Testis (tissue), 3 donors: ENCODE data around the gene ZBTB20. TPM values are rescaled to one million over a fixed set of nuclear protein-coding genes. Genes with fewer than 3 reads are reported as not detected.
A peak's percentile ranks its signal among the peaks of the same experiment; 100 is the strongest.

Source experiments
- DNase-seq: peaks from one replicate; pipeline ENCODE4 v3.0.0-alpha.2; 2019
- H3K27ac ChIP-seq, 2 donors: fragments of 200-600 bp; sonication (generic); one replicate each; pipeline ENCODE4 v1.5.1; 2019
- H3K27me3 ChIP-seq: fragments of 200-600 bp; sonication (generic); one replicate; pipeline ENCODE4 v1.5.1; 2019
- H3K36me3 ChIP-seq: fragments of 200-600 bp; sonication (generic); one replicate; pipeline ENCODE4 v1.5.1; 2017; ENCODE audit warnings: low read depth; ENCODE audit errors: missing control alignments
- H3K4me1 ChIP-seq: fragments of 200-600 bp; sonication (generic); one replicate; pipeline ENCODE4 v1.5.1; 2019
- H3K4me3 ChIP-seq, 2 donors: fragments of 200-600 bp; sonication (generic); one replicate each; pipeline ENCODE4 v1.5.1; 2017 to 2019
- H3K9me3 ChIP-seq: fragments of 200-600 bp; sonication (generic); one replicate; pipeline ENCODE4 v1.5.1; 2017
- POLR2A ChIP-seq: fragments of 450-650 bp; IDR thresholded peaks from one replicate; pipeline ENCODE4 v1.6.1; 2017; ENCODE audit warnings: antibody characterized with exemption, mild to moderate bottlenecking, moderate library complexity
- WGBS, 2 donors: methylation state at CpG; one replicate each; pipeline ENCODE4 v1.1.5; 2018; 5-methylcytosine and 5-hydroxymethylcytosine counted together
- intact Hi-C: fragments of 100-400 bp; cut with DNase I; formaldehyde crosslinking; loops from one replicate; pipeline ENCODE4 v1.15.1; 2023; ENCODE audit warnings: low total_unique reads
- polyA plus RNA-seq: library from polyadenylated mRNA; stranded (reverse); fragments of 350-450 nt; fragmentation: Illumina TruSeq; extraction: RNeasy Lipid Tissue Mini Kit (QIAGEN cat#74804); gene quantifications from one replicate; pipeline ENCODE4 v1.2.3, GENCODE V29; 2014; ENCODE audit warnings: low read depth, low replicate concordance; ENCODE audit not compliant: insufficient read depth
- total RNA-seq, 2 donors: library from RNA; depleted of rRNA; stranded (reverse); fragments of >200 nt; gene quantifications; one replicate each; pipeline ENCODE4 v1.2.3, GENCODE V29; 2016
- TF ChIP-seq, protein P1 (sequence below), 3 experiments: fragments of 450-650 bp in 2 of 3; fragments of 200-600 bp in 1 of 3; sonication (generic) in 1 of 3; IDR thresholded peaks; one replicate each; pipeline ENCODE4 v1.5.1; 2016 to 2019; ENCODE audit warnings: antibody characterized with exemption in 3 of 3, mild to moderate bottlenecking in 2 of 3, moderate library complexity in 1 of 3

The ZBTB20 gene
- total and polyA plus RNA-seq, 3 donors from 2014 or later, result 36.8 to 179 (median 126) TPM

DNA sequence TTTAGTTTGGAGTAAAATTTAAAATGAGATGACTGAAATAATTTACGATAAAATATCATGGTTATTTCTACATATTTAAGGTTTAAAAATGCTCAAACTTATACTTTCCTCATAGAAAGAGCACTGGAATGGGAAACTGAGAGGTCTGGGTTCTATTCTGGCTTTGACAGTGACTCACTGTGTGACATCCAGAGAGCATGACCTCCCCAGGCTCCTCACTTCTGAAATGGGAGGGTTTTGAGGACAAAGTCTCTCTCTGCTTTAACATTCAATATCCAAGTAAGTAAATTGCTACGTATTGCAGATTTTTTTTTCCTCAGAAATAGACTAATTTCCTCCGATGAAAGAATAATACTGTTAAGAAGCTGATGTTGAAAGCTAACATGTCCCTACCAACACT, 618.6 kb downstream of the ZBTB20 start:
- Histone ChIP-seq H3K27me3 (no peaks in the 10 kb centered on the region), H3K9me3 (no peaks in the 10 kb centered on the region), H3K36me3 (no peaks in the 10 kb centered on the region), H3K4me1 (no peaks in the 10 kb centered on the region), H3K27ac (no peak overlapping the region), H3K4me3 (no peak overlapping the region)
- no peak for DNase-seq
- 93 to 95% methylated on average over 3 of the region's 3 CpGs for WGBS, 2 donors
- intact Hi-C loops, result no loop called here
- TF ChIP-seq, protein P1, sequence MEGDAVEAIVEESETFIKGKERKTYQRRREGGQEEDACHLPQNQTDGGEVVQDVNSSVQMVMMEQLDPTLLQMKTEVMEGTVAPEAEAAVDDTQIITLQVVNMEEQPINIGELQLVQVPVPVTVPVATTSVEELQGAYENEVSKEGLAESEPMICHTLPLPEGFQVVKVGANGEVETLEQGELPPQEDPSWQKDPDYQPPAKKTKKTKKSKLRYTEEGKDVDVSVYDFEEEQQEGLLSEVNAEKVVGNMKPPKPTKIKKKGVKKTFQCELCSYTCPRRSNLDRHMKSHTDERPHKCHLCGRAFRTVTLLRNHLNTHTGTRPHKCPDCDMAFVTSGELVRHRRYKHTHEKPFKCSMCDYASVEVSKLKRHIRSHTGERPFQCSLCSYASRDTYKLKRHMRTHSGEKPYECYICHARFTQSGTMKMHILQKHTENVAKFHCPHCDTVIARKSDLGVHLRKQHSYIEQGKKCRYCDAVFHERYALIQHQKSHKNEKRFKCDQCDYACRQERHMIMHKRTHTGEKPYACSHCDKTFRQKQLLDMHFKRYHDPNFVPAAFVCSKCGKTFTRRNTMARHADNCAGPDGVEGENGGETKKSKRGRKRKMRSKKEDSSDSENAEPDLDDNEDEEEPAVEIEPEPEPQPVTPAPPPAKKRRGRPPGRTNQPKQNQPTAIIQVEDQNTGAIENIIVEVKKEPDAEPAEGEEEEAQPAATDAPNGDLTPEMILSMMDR (IDR thresholded peaks at IDR 0.05), result no peak
- TF ChIP-seq POLR2A, result no peak

DNA sequence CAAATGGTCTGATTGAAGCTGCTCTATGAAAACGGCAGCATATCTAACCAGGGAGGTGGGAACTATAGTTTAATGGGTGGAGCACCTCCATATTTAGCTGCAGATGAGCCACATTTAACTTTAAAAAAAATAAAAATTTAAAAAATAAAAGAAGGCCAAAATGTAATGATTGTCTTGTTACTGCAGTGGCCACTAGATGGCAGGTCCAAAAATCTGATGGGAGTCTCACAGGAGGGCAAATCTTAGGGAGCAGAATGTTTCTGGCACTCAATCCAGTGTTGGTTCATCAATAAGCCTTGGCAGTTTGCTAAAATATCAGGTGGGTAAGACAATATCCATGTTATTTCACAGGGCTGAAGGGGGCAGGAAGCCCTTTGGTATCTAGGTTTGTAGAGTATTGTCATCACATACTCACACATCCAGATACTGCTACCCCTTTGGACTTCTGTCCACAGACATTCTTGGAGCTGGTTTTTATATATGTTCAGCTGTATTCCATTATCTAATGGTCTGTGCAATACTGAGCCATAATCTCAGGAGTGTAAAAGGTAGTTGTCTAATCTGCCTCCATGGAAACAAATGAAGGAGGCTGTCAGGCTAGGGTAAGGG, 619.9 kb downstream of the ZBTB20 start:
- WGBS, 2 donors, result 67 to 78% methylated on average over 1 of the region's 1 CpG
- Histone ChIP-seq H3K36me3 (no peaks in the 10 kb centered on the region), H3K4me3 (no peak overlapping the region), H3K27me3 (no peaks in the 10 kb centered on the region), H3K4me1 (no peaks in the 10 kb centered on the region), H3K9me3 (no peaks in the 10 kb centered on the region), H3K27ac (no peak overlapping the region)
- no peak for TF ChIP-seq POLR2A
- TF ChIP-seq, protein P1 (IDR thresholded peaks at IDR 0.05), result peak in 2 of 3 experiments; percentile 40 to 46
- intact Hi-C loops, result no loop called here
- DNase-seq, result no peak

DNA sequence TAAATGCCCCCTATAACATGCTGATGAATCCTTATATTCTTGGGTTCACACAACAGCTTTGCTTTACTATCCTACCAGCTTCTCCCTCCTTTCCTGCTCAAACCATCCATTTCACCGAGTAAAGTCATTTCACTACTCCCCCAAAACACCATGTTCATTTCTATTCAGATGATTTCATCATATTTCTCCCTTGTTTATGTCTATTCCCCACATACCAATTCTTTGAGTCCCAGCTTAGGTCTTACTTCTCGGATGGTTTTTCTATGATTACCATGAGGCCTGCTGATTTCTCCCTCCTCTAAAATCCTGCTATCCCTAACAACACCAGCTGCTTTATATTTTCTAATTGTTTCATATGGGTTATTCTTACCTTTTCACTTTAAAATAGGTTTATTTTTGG, 621.8 kb downstream of the ZBTB20 start:
- no peaks in the 10 kb centered on the region for H3K4me1 ChIP-seq
- no peak overlapping the region for H3K4me3 ChIP-seq
- 94 to 95% methylated on average over 2 of the region's 2 CpGs for WGBS, 2 donors
- intact Hi-C loops, result no loop called here
- H3K27ac ChIP-seq, result no peak overlapping the region
- no peak for TF ChIP-seq POLR2A
- TF ChIP-seq, protein P1 (IDR thresholded peaks at IDR 0.05), result no peak
- H3K36me3 ChIP-seq, result no peaks in the 10 kb centered on the region
- H3K27me3 ChIP-seq, result no peaks in the 10 kb centered on the region
- no peak for DNase-seq
- no peaks in the 10 kb centered on the region for H3K9me3 ChIP-seq

DNA sequence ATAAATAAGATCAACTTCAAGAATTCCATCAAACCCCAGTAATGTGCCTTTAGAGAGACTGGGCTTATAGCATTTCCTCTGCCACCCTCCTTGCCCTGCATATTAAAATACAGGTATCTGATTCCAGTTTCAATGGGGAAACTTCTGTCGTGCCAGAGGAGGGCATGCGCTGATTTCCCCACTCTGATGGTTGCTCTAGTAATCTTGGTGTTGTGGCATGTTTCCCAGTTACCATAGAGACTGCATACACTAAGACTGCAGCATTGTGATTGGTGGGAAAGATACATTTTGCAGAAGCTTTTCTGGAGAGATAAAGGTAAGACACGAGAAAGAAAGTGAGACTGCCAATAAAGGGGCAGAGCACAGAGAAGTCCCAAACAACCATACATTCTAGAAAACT, 627.7 kb downstream of the ZBTB20 start:
- TF ChIP-seq, protein P1 (IDR thresholded peaks at IDR 0.05), result no peak
- TF ChIP-seq POLR2A, result no peak
- peak; percentile 65 for DNase-seq
- no peaks in the 10 kb centered on the region for H3K9me3 ChIP-seq
- no peaks in the 10 kb centered on the region for H3K36me3 ChIP-seq
- H3K4me3 ChIP-seq, result no peak overlapping the region
- intact Hi-C loops, result no loop called here
- H3K27ac ChIP-seq, result peak overlapping the region in 1 of 2 donors; percentile 32
- H3K27me3 ChIP-seq, result no peaks in the 10 kb centered on the region
- 51 to 69% methylated on average over 3 of the region's 3 CpGs for WGBS, 2 donors
- no peaks in the 10 kb centered on the region for H3K4me1 ChIP-seq

DNA sequence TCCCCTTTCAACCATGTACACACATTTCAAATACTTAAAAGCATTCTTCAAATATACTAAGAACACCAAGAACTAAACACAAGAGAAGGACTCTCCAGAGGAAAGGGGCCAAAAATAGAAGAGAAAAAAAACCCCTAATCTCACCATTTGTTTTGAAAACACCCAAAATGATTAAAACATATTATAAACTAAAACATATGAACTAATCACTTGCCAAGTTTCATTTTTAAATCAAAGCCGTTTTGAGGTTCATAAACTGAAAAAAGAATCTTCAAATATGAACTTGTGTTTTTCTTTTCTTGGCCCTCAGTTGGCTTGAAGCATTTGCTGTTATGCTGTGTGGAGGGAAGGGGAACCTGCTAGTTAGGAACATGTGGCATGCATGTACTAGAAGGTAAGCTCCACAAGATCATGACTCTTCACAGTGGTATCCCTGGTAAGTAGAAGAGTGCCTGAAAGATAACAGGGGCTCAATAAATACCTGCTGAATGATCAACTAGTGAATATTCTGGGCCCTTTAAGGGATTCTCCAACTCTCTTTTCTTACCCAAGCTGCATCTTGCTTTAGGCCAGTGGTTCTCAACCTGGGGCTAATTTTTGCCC, 628.8 kb downstream of the ZBTB20 start:
- Histone ChIP-seq H3K27me3 (no peaks in the 10 kb centered on the region), H3K36me3 (no peaks in the 10 kb centered on the region), H3K4me1 (no peaks in the 10 kb centered on the region), H3K9me3 (no peaks in the 10 kb centered on the region), H3K4me3 (no peak overlapping the region), H3K27ac (no peak overlapping the region)
- WGBS, 2 donors, result 37 to 48% methylated on average over 1 of the region's 1 CpG
- TF ChIP-seq, protein P1 (IDR thresholded peaks at IDR 0.05), result no peak
- no peak for TF ChIP-seq POLR2A
- intact Hi-C loops, result no loop called here
- no peak for DNase-seq
